Measurements from ENCODE around the gene MGMT.

- TF ChIP-seq CTCF (IDR thresholded peaks at IDR 0.05), result no peak
- no peak for TF ChIP-seq POLR2A (IDR thresholded peaks at IDR 0.05)
- no peak for TF ChIP-seq EP300 (IDR thresholded peaks at IDR 0.05)
These were observed 321.2 kb downstream of the MGMT start for GRCh38 chr10:129788215-129788614.

Measured in ovary (tissue), 3 donors.